ENCODE measurements around the gene CWF19L2.
"Not testable (repeated sequence)": the region's sequence is repeated elsewhere in the genome, so short reads cannot be mapped to it uniquely, and the experiment has no call there.

The CWF19L2 gene

DNA sequence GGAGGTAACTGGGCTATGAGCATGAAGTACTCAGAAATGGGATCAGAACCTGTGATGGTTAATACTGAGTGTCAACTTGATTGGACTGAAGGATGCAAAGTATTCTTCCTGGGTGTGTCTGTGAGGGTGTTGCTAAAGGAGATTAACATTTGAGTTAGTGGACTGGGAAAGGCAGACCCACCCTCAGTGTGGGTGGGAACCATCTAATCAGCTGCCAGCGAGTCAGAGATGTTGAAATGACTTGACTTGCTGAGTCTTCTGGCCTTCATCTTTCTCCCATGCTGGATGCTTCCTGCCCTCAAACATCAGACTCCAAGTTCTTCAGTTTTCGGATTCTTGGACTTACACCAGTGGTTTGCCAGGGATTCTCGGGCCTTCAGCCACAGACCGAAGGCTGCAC is 66.9 kb downstream of the CWF19L2 start:
- peaks cover 34% of the 10 kb centered on the region for H3K36me3 Mint-ChIP-seq
- not testable (repeated sequence) for H3K27me3 Mint-ChIP-seq

DNA sequence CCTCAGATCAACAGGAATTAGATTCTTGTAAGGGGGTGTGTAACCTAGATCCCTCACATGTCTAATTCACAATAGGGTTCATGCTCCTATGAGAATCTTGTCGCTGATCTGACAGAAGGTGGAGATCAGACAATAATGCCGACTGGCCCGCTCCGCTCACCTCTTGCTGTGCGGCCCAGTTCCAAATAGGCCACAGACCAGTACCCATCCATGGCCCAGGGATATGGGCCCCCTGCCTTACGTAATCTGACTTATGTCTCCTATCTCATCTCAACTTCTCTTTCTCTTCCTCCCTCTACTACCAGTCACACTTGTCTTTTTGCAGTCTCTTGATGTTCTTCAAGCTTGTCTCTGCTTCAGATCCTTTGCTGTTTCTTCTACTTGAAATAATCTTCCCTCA is 70.0 kb downstream of the CWF19L2 start:
- Mint-ChIP-seq H3K4me3 (no peak overlapping the region), H3K27me3 (no peaks in the 10 kb centered on the region), H3K9me3 (no peaks in the 10 kb centered on the region), H3K4me1 (peaks cover 19% of the 10 kb centered on the region), H3K36me3 (peaks cover 29% of the 10 kb centered on the region), H3K27ac (no peak overlapping the region)

More for the DNA sequence above, 66.9 kb downstream of the CWF19L2 start:
- H3K27ac Mint-ChIP-seq, H3K4me3 Mint-ChIP-seq, H3K9me3 Mint-ChIP-seq: not testable (repeated sequence)
- H3K4me1 Mint-ChIP-seq = peaks cover 19% of the 10 kb centered on the region

DNA sequence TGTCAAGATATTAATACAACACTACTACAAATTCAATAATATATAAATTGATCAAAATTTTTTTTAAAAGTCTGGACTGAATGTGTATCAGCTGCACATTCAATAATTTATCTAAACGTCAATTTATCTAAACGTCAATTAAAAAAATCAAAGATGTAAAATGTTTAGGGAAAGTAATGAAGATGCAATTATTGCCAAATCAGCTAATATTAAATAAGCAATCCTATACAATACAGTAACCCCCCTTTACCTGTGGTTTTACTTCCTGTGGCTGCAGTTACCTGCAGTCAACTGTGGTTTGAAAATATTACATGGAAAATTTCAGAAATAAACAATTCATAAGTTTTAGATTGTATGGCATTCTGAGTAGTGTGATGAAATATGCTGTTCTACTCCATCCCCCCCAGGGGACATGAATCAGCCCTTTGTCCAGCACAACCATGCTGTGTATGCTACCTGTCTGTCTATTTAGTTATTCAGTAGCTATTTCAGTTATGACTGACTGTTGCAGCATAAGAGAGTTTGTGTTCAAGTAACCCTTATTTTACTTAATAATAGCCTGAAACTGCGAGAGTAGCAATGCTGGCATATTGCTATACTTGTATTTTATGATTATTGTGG is 72.2 kb downstream of the CWF19L2 start:
- Mint-ChIP-seq H3K4me1 (peaks cover 22% of the 10 kb centered on the region), H3K27ac (no peak overlapping the region), H3K9me3 (no peaks in the 10 kb centered on the region), H3K36me3 (peaks cover 27% of the 10 kb centered on the region), H3K4me3 (no peak overlapping the region), H3K27me3 (no peaks in the 10 kb centered on the region)

DNA sequence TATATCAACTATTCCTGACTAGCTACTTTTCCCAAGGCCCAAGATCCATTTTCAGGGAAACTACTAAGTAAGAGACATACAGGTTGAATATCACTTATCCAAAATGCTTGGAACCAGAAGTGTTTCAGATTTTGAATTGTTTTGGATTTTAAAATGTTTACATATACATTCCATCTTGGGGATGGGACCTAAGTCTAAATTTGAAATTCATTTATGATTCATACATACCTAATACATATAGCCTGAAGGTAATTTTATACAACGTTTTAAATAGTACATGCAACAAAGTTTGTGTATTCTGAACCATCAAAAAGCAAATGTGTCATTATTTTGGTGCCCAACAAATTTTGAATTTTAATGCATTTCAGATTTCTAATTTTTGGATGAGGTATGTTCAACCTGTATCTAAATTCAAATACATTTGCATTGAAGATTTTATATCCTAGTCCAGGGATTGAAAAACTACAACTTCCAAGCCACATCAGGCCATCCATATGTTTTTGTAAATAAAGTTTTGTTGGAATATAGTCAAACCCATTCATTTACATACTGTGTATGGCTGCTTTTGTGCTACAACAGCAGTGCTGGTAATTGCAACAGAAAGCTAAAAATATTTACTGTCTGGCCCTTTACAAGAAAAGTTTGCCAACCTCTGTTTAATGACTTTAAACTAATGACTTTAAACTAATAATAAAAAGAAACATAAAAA is 73.3 kb downstream of the CWF19L2 start:
- H3K27ac Mint-ChIP-seq = no peak overlapping the region
- no peaks in the 10 kb centered on the region for H3K9me3 Mint-ChIP-seq
- H3K36me3 Mint-ChIP-seq = peaks cover 23% of the 10 kb centered on the region
- H3K27me3 Mint-ChIP-seq = no peaks in the 10 kb centered on the region
- no peak overlapping the region for H3K4me3 Mint-ChIP-seq
- H3K4me1 Mint-ChIP-seq = peaks cover 22% of the 10 kb centered on the region

DNA sequence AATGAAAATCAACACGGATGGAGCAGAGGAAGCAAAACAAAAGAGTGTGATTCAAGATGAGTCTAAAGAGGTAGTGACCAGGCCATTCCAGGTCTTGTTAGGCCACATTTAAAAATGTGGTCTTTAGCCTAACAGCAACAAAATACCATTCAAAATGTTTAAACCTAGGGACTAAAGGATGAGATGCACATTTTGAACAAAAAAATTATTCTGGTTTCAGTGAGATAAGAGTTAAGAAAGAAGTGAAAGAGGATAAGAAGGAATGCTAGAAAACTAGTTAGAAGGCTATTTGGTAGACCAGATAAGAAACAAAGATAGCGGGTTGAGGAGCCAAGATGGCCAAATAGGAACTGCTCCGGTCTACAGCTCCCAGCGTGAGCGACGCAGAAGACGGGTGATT is 85.2 kb downstream of the CWF19L2 start:
- no peaks in the 10 kb centered on the region for H3K9me3 Mint-ChIP-seq
- peaks cover 14% of the 10 kb centered on the region for H3K36me3 Mint-ChIP-seq

DNA sequence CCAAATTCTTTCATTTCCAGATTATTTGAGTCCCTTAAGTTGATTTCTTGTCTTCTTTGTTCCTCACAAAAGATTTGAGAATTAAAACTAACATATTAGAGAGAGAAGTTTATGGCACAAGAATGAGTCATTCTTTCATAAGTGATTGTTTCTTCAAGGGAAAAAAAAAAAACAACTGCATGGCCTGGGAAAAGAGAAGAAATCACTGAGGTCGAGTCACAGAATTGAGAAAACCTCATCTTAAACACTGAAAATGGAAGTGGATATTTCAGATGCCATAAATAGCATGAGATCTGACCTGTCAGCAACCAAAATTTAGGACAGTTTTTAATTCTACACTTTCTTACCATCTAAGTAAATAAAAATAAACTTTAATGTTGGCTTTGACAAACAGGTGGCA is 87.2 kb downstream of the CWF19L2 start:
- H3K27ac Mint-ChIP-seq = no peak overlapping the region
- no peaks in the 10 kb centered on the region for H3K27me3 Mint-ChIP-seq

More for the DNA sequence above, 85.2 kb downstream of the CWF19L2 start:
- Mint-ChIP-seq H3K4me1 (peaks cover 12% of the 10 kb centered on the region), H3K27me3 (no peaks in the 10 kb centered on the region), H3K4me3 (peak overlapping the region; percentile 26), H3K27ac (no peak overlapping the region)

DNA sequence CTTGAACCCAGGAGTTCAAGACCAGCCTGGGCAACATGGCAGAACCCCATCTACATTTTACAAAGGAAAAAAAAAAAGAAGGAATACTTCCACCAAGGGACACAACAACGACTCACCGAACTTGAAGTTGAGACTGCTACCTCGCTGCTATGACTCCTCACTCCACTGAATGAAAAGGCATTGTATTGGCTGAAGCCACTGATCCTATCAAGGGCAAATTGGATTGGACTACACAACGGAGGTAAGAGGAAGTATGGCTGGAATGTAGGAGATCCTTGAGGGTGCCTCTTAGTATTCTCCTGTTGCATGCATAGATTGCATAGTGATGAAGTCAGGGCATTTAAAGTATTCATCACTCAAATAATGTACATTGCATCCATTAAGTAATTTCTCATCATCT is 97.9 kb downstream of the CWF19L2 start:
- peaks cover 36% of the 10 kb centered on the region for H3K36me3 Mint-ChIP-seq
- no peaks in the 10 kb centered on the region for H3K27me3 Mint-ChIP-seq
- H3K27ac Mint-ChIP-seq = no peak overlapping the region
- H3K9me3 Mint-ChIP-seq = peaks cover 5% of the 10 kb centered on the region
- H3K4me1 Mint-ChIP-seq = peaks cover 6% of the 10 kb centered on the region
- H3K4me3 Mint-ChIP-seq = no peak overlapping the region

More for the DNA sequence above, 87.2 kb downstream of the CWF19L2 start:
- H3K36me3 Mint-ChIP-seq = peaks cover 14% of the 10 kb centered on the region
- no peaks in the 10 kb centered on the region for H3K9me3 Mint-ChIP-seq
- peaks cover 12% of the 10 kb centered on the region for H3K4me1 Mint-ChIP-seq
- H3K4me3 Mint-ChIP-seq = no peak overlapping the region

DNA sequence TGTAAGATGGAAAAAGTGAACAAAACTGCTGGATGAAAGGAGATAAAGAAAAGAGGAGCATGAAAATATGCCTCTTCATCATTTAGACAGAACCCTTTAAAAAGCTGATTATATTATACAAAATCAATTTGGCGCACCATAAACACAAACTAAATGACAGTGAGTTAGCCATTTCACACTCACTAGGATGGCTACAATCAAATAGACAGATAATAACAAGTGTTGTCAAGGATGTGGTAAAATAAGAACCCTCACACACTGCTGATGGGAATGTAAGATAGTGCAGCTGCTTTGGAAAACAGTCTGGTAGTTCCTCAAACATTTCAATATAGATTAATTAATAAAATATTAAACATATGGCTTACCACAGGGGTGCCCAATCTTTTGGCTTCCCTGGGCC is 99.7 kb downstream of the CWF19L2 start:
- Mint-ChIP-seq H3K4me1 (peaks cover 7% of the 10 kb centered on the region), H3K27ac (no peak overlapping the region), H3K9me3 (peaks cover 5% of the 10 kb centered on the region), H3K27me3 (no peaks in the 10 kb centered on the region), H3K36me3 (peaks cover 41% of the 10 kb centered on the region), H3K4me3 (no peak overlapping the region)

DNA sequence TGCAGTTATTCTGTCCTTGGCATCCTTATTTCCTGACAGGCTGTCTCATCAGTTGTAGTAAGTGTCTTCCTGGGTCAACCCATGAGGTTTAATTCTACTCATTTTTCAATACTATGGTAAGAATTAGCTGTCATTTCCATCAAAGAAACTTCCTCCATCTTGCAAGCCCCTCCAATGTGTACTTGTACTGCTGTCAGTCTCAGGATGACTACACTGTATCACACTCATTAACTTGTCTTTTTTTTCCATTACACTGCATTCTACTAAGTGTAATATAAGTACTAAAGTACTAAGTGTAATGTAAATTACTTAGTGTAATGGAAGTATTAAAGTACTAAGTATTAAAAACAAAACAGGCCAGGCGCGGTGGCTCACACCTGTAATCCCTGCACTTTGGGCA is 102.8 kb downstream of the CWF19L2 start:
- Mint-ChIP-seq H3K4me3 (no peak overlapping the region), H3K27ac (no peak overlapping the region), H3K9me3 (no peaks in the 10 kb centered on the region), H3K36me3 (peaks cover 37% of the 10 kb centered on the region), H3K27me3 (no peaks in the 10 kb centered on the region), H3K4me1 (peaks cover 7% of the 10 kb centered on the region)

DNA sequence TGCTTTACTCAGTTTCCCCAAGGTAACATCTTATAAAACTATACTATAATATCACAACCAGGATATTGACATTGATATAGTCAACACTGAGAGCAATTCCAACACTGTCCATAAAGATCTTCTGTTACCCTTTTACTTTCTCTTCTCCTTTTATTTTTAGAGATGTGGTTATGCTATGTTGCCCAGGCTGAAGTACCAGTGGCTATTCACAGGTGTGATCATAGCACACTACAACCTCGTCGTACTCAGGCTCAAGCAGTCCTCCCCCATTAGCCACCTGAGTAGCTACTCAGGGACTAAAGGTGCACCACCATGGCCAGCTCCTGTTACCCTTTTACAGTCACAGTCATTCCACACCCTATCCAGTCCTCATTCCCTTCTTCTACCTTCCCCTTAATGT is 119.7 kb downstream of the CWF19L2 start:
- peaks cover 3% of the 10 kb centered on the region for H3K9me3 Mint-ChIP-seq
- H3K4me1 Mint-ChIP-seq = no peaks in the 10 kb centered on the region
- peaks cover 21% of the 10 kb centered on the region for H3K36me3 Mint-ChIP-seq
- H3K27ac Mint-ChIP-seq = no peak overlapping the region
- H3K27me3 Mint-ChIP-seq = no peaks in the 10 kb centered on the region
- no peak overlapping the region for H3K4me3 Mint-ChIP-seq

DNA sequence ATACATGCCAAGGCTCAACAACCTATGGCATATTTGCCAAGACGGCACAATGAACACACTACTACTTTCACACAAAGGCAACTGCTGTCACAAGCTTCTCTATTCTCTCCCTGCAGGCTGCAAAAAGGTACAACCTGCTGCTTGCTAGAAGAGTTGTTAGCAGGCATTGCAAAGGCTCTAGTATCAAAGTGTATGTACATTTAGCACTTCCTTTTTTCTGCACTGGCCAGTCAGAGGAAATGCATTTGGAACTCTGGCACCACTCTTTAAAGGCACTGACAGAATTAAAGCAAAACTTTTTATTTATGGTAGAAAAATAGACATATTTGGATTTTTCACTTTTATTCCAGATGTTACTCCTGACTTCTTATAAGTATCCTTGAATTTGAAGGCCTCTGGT is 125.9 kb downstream of the CWF19L2 start:
- Mint-ChIP-seq H3K4me3 (no peak overlapping the region), H3K4me1 (no peaks in the 10 kb centered on the region), H3K27me3 (no peaks in the 10 kb centered on the region), H3K36me3 (peaks cover 29% of the 10 kb centered on the region), H3K27ac (no peak overlapping the region), H3K9me3 (no peaks in the 10 kb centered on the region)

DNA sequence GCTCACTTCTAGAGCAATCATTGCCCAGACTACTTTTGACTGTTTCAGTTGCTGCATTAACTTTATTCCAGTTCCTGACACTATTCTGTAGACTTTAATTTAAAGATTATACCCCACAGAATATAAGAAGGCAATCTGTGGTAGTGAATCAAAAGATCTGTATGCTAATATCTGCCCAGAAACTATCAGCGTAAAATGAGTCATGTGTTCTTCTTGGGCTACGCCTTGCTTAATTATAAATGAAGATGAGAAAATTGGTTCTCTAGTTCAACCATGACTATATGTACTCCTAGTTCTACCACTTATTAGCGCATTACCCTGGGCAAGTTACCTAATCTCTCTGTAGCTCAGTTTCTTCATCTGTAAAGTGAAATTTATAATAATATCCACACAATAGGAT is 128.5 kb downstream of the CWF19L2 start:
- no peaks in the 10 kb centered on the region for H3K4me1 Mint-ChIP-seq
- H3K27ac Mint-ChIP-seq = no peak overlapping the region

DNA sequence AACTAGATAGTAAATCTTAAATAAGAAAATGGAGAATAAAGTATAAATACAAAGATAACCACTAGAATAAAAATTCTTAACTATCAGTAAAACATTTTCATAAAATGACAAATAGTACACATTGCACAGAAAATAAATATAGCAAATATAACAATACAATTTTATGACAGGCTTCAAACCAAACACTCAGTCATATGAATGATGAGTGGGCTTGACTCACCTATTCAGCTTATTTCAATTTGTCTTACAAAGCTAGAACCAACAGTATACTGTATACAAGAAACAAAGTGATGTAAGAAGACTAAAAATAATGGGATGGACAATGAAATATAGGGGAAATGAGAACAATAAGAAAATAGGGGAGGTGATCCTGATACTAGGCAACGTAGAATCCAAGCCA is 141.2 kb downstream of the CWF19L2 start:
- H3K27ac Mint-ChIP-seq = no peak overlapping the region
- no peaks in the 10 kb centered on the region for H3K4me1 Mint-ChIP-seq
- H3K36me3 Mint-ChIP-seq = peaks cover 45% of the 10 kb centered on the region
- H3K27me3 Mint-ChIP-seq = no peaks in the 10 kb centered on the region
- H3K4me3 Mint-ChIP-seq = no peak overlapping the region
- peaks cover 16% of the 10 kb centered on the region for H3K9me3 Mint-ChIP-seq

More for the DNA sequence above, 128.5 kb downstream of the CWF19L2 start:
- H3K9me3 Mint-ChIP-seq = peaks cover 4% of the 10 kb centered on the region
- no peaks in the 10 kb centered on the region for H3K27me3 Mint-ChIP-seq
- H3K36me3 Mint-ChIP-seq = peaks cover 38% of the 10 kb centered on the region
- H3K4me3 Mint-ChIP-seq = no peak overlapping the region

DNA sequence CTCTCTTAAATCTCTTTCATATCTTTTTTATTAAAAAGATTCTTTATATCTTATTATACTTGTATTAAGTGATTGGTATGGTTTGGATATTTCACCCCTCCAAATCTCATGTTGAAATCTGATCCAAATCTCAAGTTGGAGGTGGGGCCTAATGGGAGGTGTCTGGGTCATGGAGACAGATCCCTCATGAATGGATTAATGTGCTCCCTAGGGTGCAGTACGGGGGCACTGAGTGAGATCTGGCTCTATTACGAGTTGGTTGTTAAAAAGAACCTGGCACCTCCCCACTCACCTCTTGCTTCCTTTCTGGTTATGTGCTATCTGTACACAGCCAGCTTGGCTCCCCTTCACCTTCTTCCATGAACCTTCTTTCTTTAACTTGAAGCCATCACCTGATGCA is 149.6 kb downstream of the CWF19L2 start:
- Mint-ChIP-seq H3K36me3 (peaks cover 51% of the 10 kb centered on the region), H3K9me3 (no peaks in the 10 kb centered on the region), H3K4me3 (no peak overlapping the region), H3K27me3 (no peaks in the 10 kb centered on the region), H3K4me1 (no peaks in the 10 kb centered on the region), H3K27ac (no peak overlapping the region)

DNA sequence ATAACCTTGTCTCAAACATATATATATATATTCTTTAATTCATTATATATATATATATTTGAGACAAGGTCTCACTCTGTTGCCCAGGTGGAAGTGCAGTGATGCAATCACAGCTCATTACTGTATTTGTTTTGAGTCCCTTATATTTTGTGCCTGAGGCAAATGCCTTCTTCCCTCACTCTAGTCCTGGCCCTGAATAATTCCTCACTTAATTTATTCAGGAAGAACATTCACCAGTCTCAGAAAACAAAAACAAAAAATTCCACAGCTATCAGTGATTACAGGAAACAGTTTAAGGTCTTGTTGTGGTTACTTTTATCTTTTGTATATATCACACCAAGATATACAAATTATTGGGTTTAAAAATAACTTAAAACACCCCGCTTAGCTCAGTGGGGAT is 155.7 kb downstream of the CWF19L2 start:
- H3K27ac Mint-ChIP-seq = no peak overlapping the region
- peaks cover 55% of the 10 kb centered on the region for H3K36me3 Mint-ChIP-seq

DNA sequence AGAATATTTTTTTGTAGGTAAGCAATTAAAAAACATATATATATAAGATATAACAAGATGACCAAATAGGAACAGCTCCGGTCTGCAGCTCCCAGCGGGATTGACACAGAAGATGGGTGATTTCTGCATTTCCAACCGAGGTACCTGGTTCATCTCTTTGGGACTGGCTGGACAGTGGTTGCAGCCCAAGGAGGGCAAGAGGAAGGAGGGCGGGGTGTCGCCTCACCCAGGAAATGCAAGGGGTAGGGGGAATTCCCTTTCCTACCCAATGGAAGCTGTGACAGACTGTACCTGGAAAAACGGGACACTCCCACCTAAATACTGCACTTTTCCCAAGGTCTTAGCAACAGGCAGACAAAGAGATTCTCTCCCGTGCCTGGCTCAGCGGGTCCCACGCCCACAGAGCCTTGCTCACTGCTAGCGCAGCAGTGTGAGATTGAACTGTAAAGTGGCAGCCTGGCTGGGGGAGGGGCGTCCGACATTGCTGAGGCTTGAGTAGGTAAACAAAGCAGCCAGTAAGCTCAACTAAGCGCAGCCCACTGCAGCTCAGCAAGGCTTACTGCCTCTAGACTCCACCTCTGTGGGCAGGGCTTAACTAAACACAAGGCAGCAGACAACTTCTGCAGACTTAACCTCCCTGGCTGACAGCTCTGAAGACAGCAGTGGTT is 163.8 kb downstream of the CWF19L2 start:
- peaks cover 47% of the 10 kb centered on the region for H3K36me3 Mint-ChIP-seq
- H3K27me3 Mint-ChIP-seq = no peaks in the 10 kb centered on the region
- no peak overlapping the region for H3K4me3 Mint-ChIP-seq

More for the DNA sequence above, 155.7 kb downstream of the CWF19L2 start:
- no peaks in the 10 kb centered on the region for H3K27me3 Mint-ChIP-seq
- no peaks in the 10 kb centered on the region for H3K9me3 Mint-ChIP-seq
- H3K4me1 Mint-ChIP-seq = no peaks in the 10 kb centered on the region
- no peak overlapping the region for H3K4me3 Mint-ChIP-seq

More for the DNA sequence above, 163.8 kb downstream of the CWF19L2 start:
- Mint-ChIP-seq H3K9me3 (peaks cover 9% of the 10 kb centered on the region), H3K27ac (no peak overlapping the region), H3K4me1 (no peaks in the 10 kb centered on the region)

Data from activated naive CD4-positive, alpha-beta T cell treated with anti-CD3 and anti-CD28 coated beads, Interleukin-2, amount 50 U/mL, for 24 hours (primary cell).